ENCODE results near the gene SMIM32.

DNA sequence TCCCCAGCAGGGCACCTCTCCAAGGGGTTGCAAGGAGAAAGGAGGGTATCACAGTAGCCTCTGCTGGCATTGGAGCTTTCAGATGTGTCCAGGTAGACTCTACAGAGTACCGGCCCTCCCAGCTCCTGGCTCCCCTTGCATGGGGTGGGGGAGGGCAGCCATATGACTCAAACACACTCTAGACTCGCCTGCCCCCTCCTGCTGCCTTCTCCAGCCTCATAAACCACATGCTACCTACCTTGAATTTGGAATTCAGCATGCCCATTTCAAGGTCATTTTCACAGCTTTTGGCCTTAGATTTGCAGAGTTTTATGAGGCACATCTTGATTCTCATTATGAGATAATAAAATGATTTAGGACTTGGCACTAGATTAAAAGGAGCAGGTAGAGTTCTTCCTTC is 32.8 kb upstream of the SMIM32 start:
- TF ChIP-seq POLR2A (IDR thresholded peaks at IDR 0.05; ENCODE audit: low read depth), result no peak
- TF ChIP-seq, protein P1, sequence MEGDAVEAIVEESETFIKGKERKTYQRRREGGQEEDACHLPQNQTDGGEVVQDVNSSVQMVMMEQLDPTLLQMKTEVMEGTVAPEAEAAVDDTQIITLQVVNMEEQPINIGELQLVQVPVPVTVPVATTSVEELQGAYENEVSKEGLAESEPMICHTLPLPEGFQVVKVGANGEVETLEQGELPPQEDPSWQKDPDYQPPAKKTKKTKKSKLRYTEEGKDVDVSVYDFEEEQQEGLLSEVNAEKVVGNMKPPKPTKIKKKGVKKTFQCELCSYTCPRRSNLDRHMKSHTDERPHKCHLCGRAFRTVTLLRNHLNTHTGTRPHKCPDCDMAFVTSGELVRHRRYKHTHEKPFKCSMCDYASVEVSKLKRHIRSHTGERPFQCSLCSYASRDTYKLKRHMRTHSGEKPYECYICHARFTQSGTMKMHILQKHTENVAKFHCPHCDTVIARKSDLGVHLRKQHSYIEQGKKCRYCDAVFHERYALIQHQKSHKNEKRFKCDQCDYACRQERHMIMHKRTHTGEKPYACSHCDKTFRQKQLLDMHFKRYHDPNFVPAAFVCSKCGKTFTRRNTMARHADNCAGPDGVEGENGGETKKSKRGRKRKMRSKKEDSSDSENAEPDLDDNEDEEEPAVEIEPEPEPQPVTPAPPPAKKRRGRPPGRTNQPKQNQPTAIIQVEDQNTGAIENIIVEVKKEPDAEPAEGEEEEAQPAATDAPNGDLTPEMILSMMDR (IDR thresholded peaks at IDR 0.05), result no peak
